Activated T-cell treated with anti-CD3 and anti-CD28 coated beads, Interleukin-2, amount 50 U/mL, for 48 hours (primary cell): ENCODE data around the gene LHFPL6.

ENCODE experiments used
- DNase-seq, 2 experiments: peaks; one replicate each; pipeline ENCODE4 v3.0.0-alpha.2; 2020

LHFPL6 gene

DNA sequence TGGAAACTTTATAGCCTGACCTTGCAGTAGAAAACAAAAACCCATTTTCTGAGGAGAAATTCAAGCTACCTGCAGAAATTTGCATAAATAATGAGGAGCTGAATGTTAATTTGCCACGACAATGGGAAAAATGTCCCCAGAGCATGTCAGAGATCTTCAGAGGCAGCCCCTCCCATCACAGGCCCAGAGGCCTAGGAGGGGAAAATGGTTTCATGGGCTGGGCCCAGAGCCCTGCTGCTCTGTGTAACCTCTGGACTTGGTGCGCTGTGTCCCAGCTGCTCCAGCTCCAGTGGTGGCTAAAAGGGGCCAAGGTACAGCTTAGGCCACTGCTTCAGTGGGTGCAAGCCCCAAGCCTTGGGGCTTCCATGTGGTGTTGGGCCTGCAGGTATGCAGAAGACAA, 306.8 kb downstream of the LHFPL6 start:
- no peak for DNase-seq
